HCT116 (cell line): Measurements from ENCODE around the gene GRHL1. TPM values are rescaled to one million over a fixed set of nuclear protein-coding genes. Genes with fewer than 3 reads are reported as not detected.
A peak's percentile ranks its signal among the peaks of the same experiment; 100 is the strongest.

Experiments
- ATAC-seq: fragments of 200-7000 bp; cut with Tn5 transposase; 2 replicates; pipeline ENCODE4 v1.9.1; 2020; ENCODE audit warnings: mild to moderate bottlenecking, moderate library complexity
- BruUV-seq: library from RNA; stranded (reverse); fragments of 400-500 nt; replicated peaks from 2 replicates; lab custom pipeline; 2021; lab: Mats Ljungman, UMichigan
- CTCF ChIA-PET: fragments of 300-600 bp; sonication (Branson Sonifier 250); formaldehyde crosslinking; loops from one replicate; lab custom pipeline; 2021; ENCODE audit warnings: antibody characterized with exemption; lab: Charles Lee
- POLR2A ChIA-PET: fragments of 300-600, 350-600 bp; sonication (Branson Sonifier 250); formaldehyde crosslinking; loops from one replicate; lab custom pipeline; 2021; ENCODE audit warnings: antibody characterized with exemption; lab: Charles Lee
- RAD21 ChIA-PET, 2 experiments: fragments of 300-600 bp; sonication (Branson Sonifier 250); formaldehyde crosslinking; loops; one replicate each; lab custom pipeline; 2023; ENCODE audit warnings: low total read pairs in 2 of 2; ENCODE audit not compliant: uncharacterized antibody in 2 of 2, unreplicated experiment in 2 of 2, low non-redundant PET in 1 of 2; lab: Charles Lee
- DNase-seq: peaks from one replicate; pipeline ENCODE4 v3.0.0-alpha.2; 2010; ENCODE audit warnings: low read depth, low spot score
- H2AFZ ChIP-seq: fragments of 200-600 bp; shearing (Covaris generic), sonication (generic); 2 replicates; pipeline ENCODE4 v1.6.1; 2017; ENCODE audit warnings: low read depth, mixed run types, mixed read lengths, antibody characterized with exemption, low read length; ENCODE audit not compliant: poor library complexity, severe bottlenecking
- H3K27ac ChIP-seq: 2 replicates; pipeline ENCODE4 v1.5.1; 2012; ENCODE audit warnings: low read depth, low read length
- H3K27me3 ChIP-seq: fragments of 200-600 bp; sonication (generic); 2 replicates; pipeline ENCODE4 v1.6.1; 2016; ENCODE audit warnings: mixed run types, low read length, mixed read lengths; ENCODE audit not compliant: insufficient read depth
- H3K36me3 ChIP-seq, 2 experiments: fragments of 200-500 bp in 1 of 2; fragments of 200-600 bp in 1 of 2; sonication (Bioruptor generic) in 1 of 2; sonication (generic) in 1 of 2; 2 replicates each; pipeline versions ENCODE4 v1.5.1 to v1.6.1; 2014 to 2016; ENCODE audit warnings: low read length in 2 of 2, inconsistent platforms in 1 of 2, mixed read lengths in 1 of 2, mixed run types in 1 of 2; ENCODE audit not compliant: insufficient read depth in 2 of 2, control insufficient read depth in 1 of 2
- H3K4me1 ChIP-seq, 2 experiments: fragments of 200-600 bp in 1 of 2; sonication (generic) in 1 of 2; 2 replicates each; pipeline versions ENCODE4 v1.5.1 to v1.6.1; 2012 to 2017; ENCODE audit warnings: low read length in 2 of 2, inconsistent platforms in 1 of 2, mild to moderate bottlenecking in 1 of 2, mixed read lengths in 1 of 2, mixed run types in 1 of 2, moderate library complexity in 1 of 2; ENCODE audit not compliant: insufficient read depth in 2 of 2, control insufficient read depth in 1 of 2
- H3K4me2 ChIP-seq: fragments of 200-600 bp; sonication (generic); 2 replicates; pipeline ENCODE4 v1.6.1; 2017; ENCODE audit warnings: mixed run types, low read length, mixed read lengths
- H3K4me3 ChIP-seq, 2 experiments: fragments of 200-600 bp in 1 of 2; sonication (generic) in 1 of 2; replicated peaks in 1 of 2; 2 replicates each; pipeline ENCODE4 v1.5.1; 2011 to 2016; ENCODE audit warnings: low read length in 2 of 2, control low read depth in 1 of 2, low read depth in 1 of 2, mild to moderate bottlenecking in 1 of 2, mixed read lengths in 1 of 2, mixed run types in 1 of 2
- H3K79me2 ChIP-seq: fragments of 200-600 bp; sonication (generic); 2 replicates; pipeline ENCODE4 v1.6.1; 2017; ENCODE audit warnings: mild to moderate bottlenecking, mixed run types, low read length, moderate library complexity, mixed read lengths; ENCODE audit not compliant: insufficient read depth
- H3K9ac ChIP-seq: fragments of 200-600 bp; sonication (generic); 2 replicates; pipeline ENCODE4 v1.6.1; 2016; ENCODE audit warnings: low read length, mixed read lengths
- H3K9me2 ChIP-seq: fragments of 200-600 bp; sonication (generic), shearing (Covaris generic); 2 replicates; pipeline ENCODE4 v1.6.1; 2017; ENCODE audit warnings: mixed run types, mild to moderate bottlenecking, moderate library complexity; ENCODE audit not compliant: insufficient read depth
- H3K9me3 ChIP-seq, 2 experiments: fragments of 200-500 bp in 1 of 2; fragments of 200-600 bp in 1 of 2; sonication (Bioruptor generic) in 1 of 2; sonication (generic) in 1 of 2; 2 replicates each; pipeline ENCODE4 v1.6.1; 2014 to 2017; ENCODE audit warnings: low read length in 2 of 2, mixed read lengths in 2 of 2, inconsistent platforms in 1 of 2, low read depth in 1 of 2, mild to moderate bottlenecking in 1 of 2, mixed run types in 1 of 2, moderate library complexity in 1 of 2; ENCODE audit not compliant: control insufficient read depth in 1 of 2, insufficient read depth in 1 of 2
- H4K20me1 ChIP-seq: fragments of 200-600 bp; sonication (generic), shearing (Covaris generic); 2 replicates; pipeline ENCODE4 v1.6.1; 2017; ENCODE audit warnings: mixed run types, mild to moderate bottlenecking, moderate library complexity; ENCODE audit not compliant: insufficient read depth
- ATF3 ChIP-seq: IDR thresholded peaks from 2 replicates; pipeline ENCODE4 v1.6.1; 2012
- CBX3 ChIP-seq: IDR thresholded peaks from 2 replicates; pipeline ENCODE4 v1.6.1; 2012; ENCODE audit warnings: low read depth
- ELF1 ChIP-seq: IDR thresholded peaks from 2 replicates; pipeline ENCODE4 v1.6.1; 2012; ENCODE audit warnings: low read depth, borderline replicate concordance
- EZH2 ChIP-seq: fragments of 200-600 bp; sonication (generic); IDR thresholded peaks from 2 replicates; pipeline ENCODE4 v1.6.1; 2017; ENCODE audit warnings: antibody characterized with exemption, mixed run types
- JUND ChIP-seq: IDR thresholded peaks from 2 replicates; pipeline ENCODE4 v1.6.1; 2012
- MAX ChIP-seq: IDR thresholded peaks from 2 replicates; pipeline ENCODE4 v1.6.1; 2012
- POLR2A ChIP-seq: IDR thresholded peaks from 2 replicates; pipeline ENCODE4 v1.7.0; 2011; ENCODE audit warnings: borderline replicate concordance; ENCODE audit not compliant: insufficient read depth, insufficient read length; ENCODE audit errors: extremely low read depth
- POLR2AphosphoS5 ChIP-seq: IDR thresholded peaks from 2 replicates; pipeline ENCODE4 v1.6.1; 2011; ENCODE audit warnings: mild to moderate bottlenecking, low read depth, low read length, moderate library complexity
- SP1 ChIP-seq: IDR thresholded peaks from 2 replicates; pipeline ENCODE4 v1.6.1; 2012; ENCODE audit warnings: low read depth
- TCF7L2 ChIP-seq: IDR thresholded peaks from 2 replicates; pipeline ENCODE4 v1.7.0; 2011; ENCODE audit warnings: borderline replicate concordance, inconsistent platforms; ENCODE audit not compliant: insufficient read depth, insufficient read length; ENCODE audit errors: extremely low read depth
- YY1 ChIP-seq: IDR thresholded peaks from 2 replicates; pipeline ENCODE4 v1.6.1; 2011; ENCODE audit warnings: low read length, low read depth, moderate library complexity, mild to moderate bottlenecking; ENCODE audit not compliant: insufficient replicate concordance; ENCODE audit errors: extremely low read depth
- ZBTB33 ChIP-seq: IDR thresholded peaks from 2 replicates; pipeline ENCODE4 v1.6.1; 2011; ENCODE audit warnings: mild to moderate bottlenecking, low read length, moderate library complexity; ENCODE audit not compliant: insufficient replicate concordance; ENCODE audit errors: extremely low read depth
- ZFX ChIP-seq: fragments of 450-650 bp; IDR thresholded peaks from 2 replicates; pipeline ENCODE4 v1.6.1; 2017
- ZNF274 ChIP-seq: fragments of 200-500 bp; sonication (Bioruptor generic); IDR thresholded peaks from 2 replicates; pipeline ENCODE4 v1.6.1; 2014; ENCODE audit warnings: mild to moderate bottlenecking, low read depth, low read length, inconsistent platforms
- intact Hi-C: fragments of 100-400 bp; cut with micrococcal nuclease; formaldehyde crosslinking; loops from 2 replicates; pipeline ENCODE4 v1.10.0; 2022
- total RNA-seq: library from RNA; stranded (reverse); gene quantifications from one replicate; pipeline ENCODE4 v1.2.1, GENCODE V29; 2021; ENCODE audit not compliant: unreplicated experiment

Gene GRHL1
- total RNA-seq, 1 experiment from 2014 or later, result 8.5 TPM

- Histone ChIP-seq H3K4me1 (peaks cover 13 to 31% of the 10 kb centered on the region in 2 experiments), H3K4me2 (peak overlapping the region; percentile 87), H2AFZ (peak overlapping the region; percentile 29), H3K9ac (peak overlapping the region; percentile 56), H3K36me3 (no peaks in the 10 kb centered on the region), H3K9me2 (no peaks in the 10 kb centered on the region), H3K27ac (peak overlapping the region; percentile 35; the same call in 1 of the 2 replicates), H3K9me3 (no peaks in the 10 kb centered on the region), H4K20me1 (no peaks in the 10 kb centered on the region), H3K27me3 (no peaks in the 10 kb centered on the region), H3K4me3 (peak overlapping the region; percentile 43 to 63), H3K79me2 (no peaks in the 10 kb centered on the region)
- DNase-seq, result no peak
- POLR2A ChIA-PET, result no interaction called here
- ATAC-seq, result peak; percentile 58
- TF ChIP-seq ZFX (no peak), EZH2 (no peak), JUND (no peak), YY1 (no peak), ELF1 (no peak)
- no TSS peak for BruUV-seq
- RAD21 ChIA-PET, result no interaction called here
- intact Hi-C loops, result no loop called here
- CTCF ChIA-PET, result no interaction called here
These were observed 797 bp upstream of the GRHL1 start for GRCh38 chr2:9950521-9951271.

GRCh38 chr2:9951272-9951521 is 296 bp upstream of the GRHL1 start:
- Histone ChIP-seq H3K4me1 (peaks cover 13 to 31% of the 10 kb centered on the region in 2 experiments), H3K27ac (peak overlapping the region; percentile 35; the same call in 1 of the 2 replicates), H4K20me1 (no peaks in the 10 kb centered on the region), H3K4me2 (peak overlapping the region; percentile 87), H3K9ac (peak overlapping the region; percentile 56), H3K79me2 (no peaks in the 10 kb centered on the region), H3K4me3 (peak overlapping the region; percentile 43 to 72), H2AFZ (no peak overlapping the region), H3K36me3 (no peaks in the 10 kb centered on the region), H3K9me2 (no peaks in the 10 kb centered on the region), H3K27me3 (no peaks in the 10 kb centered on the region), H3K9me3 (no peaks in the 10 kb centered on the region)
- ChIA-PET POLR2A (no interaction called here), RAD21 (no interaction called here), CTCF (no interaction called here)
- no peak for TF ChIP-seq ZBTB33
- no peak for TF ChIP-seq YY1
- TF ChIP-seq SP1, result no peak
- no peak for TF ChIP-seq JUND
- no peak for TF ChIP-seq TCF7L2
- no peak for TF ChIP-seq CBX3
- no peak for TF ChIP-seq POLR2AphosphoS5
- TF ChIP-seq MAX, result no peak
- TF ChIP-seq POLR2A, result no peak
- TF ChIP-seq ZNF274, result no peak
- TF ChIP-seq ATF3, result no peak
- no peak for TF ChIP-seq ZFX
- ATAC-seq (peak; percentile 86), DNase-seq (no peak)
- intact Hi-C loops, result no loop called here
- BruUV-seq, result no TSS peak
